ENCODE data around the gene CDK6. TPM values are rescaled to one million over a fixed set of nuclear protein-coding genes. Genes with fewer than 3 reads are reported as not detected.
A peak's percentile ranks its signal among the peaks of the same experiment; 100 is the strongest.

The CDK6 gene
- total RNA-seq, 2 donors from 2014 or later = 32.6 to 35.0 TPM

DNA sequence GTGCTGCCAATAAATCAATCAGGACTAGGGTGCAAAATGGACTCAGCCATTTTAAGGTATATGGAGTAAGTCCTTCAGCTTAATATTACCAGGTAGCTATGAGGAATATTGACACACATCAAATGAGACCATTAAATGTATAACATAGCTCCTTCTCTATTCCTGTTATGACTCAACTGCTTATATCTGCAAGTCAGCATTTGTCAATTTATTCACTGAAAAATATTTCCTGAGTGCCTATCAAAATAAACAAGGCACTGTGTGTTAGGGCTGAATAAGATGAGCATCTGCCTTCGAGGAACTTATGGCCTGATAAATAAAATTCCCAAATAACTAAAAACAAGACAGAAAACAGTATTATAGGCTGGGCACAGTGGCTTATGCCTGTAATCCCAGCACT lies 113.8 kb downstream of the CDK6 start:
- TF ChIP-seq, protein P1, sequence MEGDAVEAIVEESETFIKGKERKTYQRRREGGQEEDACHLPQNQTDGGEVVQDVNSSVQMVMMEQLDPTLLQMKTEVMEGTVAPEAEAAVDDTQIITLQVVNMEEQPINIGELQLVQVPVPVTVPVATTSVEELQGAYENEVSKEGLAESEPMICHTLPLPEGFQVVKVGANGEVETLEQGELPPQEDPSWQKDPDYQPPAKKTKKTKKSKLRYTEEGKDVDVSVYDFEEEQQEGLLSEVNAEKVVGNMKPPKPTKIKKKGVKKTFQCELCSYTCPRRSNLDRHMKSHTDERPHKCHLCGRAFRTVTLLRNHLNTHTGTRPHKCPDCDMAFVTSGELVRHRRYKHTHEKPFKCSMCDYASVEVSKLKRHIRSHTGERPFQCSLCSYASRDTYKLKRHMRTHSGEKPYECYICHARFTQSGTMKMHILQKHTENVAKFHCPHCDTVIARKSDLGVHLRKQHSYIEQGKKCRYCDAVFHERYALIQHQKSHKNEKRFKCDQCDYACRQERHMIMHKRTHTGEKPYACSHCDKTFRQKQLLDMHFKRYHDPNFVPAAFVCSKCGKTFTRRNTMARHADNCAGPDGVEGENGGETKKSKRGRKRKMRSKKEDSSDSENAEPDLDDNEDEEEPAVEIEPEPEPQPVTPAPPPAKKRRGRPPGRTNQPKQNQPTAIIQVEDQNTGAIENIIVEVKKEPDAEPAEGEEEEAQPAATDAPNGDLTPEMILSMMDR (IDR thresholded peaks at IDR 0.05) = no peak
- no peak for TF ChIP-seq POLR2A (IDR thresholded peaks at IDR 0.05)
- Histone ChIP-seq H3K9me3 (no peaks in the 10 kb centered on the region), H3K4me1 (peaks cover 10% of the 10 kb centered on the region), H3K27ac (no peak overlapping the region), H3K4me3 (no peak overlapping the region), H3K36me3 (replicated peaks in 1 of 2; ENCODE audit: insufficient read depth in 1 of 2, low read depth in 2 of 2) (peaks cover 0 to 2% of the 10 kb centered on the region in 2 donors), H3K27me3 (no peaks in the 10 kb centered on the region)
- 70 to 82% methylated on average over 1 of the region's 1 CpG for WGBS, 2 donors
- no peak for ATAC-seq
- no peak for DNase-seq
- intact Hi-C loops (cut with DNase I) = no loop called here

DNA sequence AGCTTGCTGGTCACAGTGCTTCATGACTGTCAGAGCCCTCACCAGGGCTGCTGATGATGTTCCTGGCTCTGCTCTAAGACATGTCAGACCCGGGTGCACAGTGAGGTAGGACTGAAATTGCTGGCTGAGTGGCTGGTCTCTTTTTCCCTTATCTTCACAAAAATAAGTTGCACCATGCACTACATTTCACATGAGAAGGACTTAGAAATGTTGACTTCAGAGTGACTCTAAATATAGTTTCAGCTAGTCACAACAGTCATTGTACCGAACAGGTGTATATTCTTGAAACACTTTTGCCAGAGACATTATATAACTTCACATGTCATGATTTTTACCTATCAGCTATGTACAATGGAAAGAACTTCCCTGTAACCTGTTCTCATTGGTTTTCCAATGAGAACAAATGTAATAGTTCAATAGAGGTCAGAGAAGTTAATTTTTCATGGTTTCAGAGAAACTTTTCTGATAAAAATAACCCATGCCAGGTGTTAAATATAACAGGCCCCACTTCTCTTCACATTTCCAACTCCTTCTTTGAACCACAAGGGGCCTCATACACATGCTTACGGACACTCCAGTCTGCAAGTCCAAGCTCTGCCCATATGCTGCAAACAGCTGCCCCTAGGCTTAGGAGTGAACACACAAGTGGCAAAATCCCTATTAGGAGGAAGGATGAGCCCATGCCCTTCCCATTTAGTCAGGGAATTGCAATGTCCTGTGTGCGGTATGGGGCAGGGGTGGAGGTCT lies 115.6 kb downstream of the CDK6 start:
- no peak for ATAC-seq
- peaks cover 10% of the 10 kb centered on the region for H3K4me1 ChIP-seq
- no peak overlapping the region for H3K4me3 ChIP-seq
- H3K27me3 ChIP-seq = no peaks in the 10 kb centered on the region
- H3K27ac ChIP-seq = no peak overlapping the region
- no peak for DNase-seq
- intact Hi-C loops (cut with DNase I) = no loop called here
- H3K36me3 ChIP-seq (replicated peaks in 1 of 2; ENCODE audit: insufficient read depth in 1 of 2, low read depth in 2 of 2) = peaks cover 0 to 2% of the 10 kb centered on the region in 2 donors
- TF ChIP-seq, protein P1 (IDR thresholded peaks at IDR 0.05) = no peak
- TF ChIP-seq POLR2A (IDR thresholded peaks at IDR 0.05) = no peak
- H3K9me3 ChIP-seq = no peaks in the 10 kb centered on the region
- WGBS, 2 donors = 68 to 69% methylated on average over 4 of the region's 4 CpGs

DNA sequence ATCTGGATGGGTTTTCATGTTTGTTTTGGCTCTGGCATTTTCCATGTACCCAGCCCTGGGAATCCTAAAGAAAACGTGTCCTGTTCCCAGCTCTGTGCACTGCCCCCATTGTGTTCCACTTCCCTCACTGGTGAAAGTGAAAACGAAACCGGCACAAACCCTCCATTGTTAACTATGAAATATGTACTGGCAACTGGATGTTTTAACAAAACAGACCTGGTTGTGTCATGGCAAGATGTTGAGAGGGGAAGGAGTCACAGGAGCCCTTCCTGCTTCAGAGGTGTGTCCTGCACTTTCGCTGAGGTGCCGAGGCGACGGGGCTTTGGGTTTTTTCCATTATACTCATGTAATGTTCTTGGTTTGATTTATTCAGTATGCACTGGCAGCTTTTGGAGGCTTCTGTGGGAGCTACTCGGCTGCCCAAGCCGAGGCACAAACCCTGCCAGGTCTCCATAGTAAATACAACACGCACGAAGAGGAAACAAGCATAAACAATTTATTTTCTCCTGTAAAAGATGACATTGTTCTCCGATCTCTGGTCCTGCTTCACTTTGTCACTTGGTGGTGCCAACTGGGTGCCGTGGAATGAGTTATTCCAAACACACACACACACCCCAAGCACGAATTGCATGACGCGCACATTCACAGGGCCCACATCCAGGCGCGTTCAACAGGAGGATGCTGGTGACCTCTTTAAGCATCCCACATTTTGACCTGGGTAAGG lies 118.2 kb downstream of the CDK6 start:
- ATAC-seq = peak; percentile 88

DNA sequence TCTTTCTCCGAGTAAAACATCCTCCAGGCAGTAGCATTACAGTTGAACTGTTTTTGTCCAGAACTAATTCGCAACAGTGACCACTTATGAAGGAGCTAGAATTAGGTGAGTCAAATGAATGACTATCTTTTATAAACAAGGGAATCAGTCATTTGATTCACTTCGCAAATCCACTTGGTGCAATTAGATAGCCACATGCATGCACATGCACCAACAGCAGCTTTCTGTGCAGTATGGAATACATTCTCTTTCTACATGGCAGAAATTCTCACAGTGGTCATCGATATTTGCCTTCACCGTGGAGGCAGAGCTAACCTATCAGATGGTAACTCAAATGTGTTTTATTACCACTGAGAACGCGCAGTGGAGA lies 118.8 kb downstream of the CDK6 start:
- DNase-seq (no peak), ATAC-seq (no peak)
- Histone ChIP-seq H3K27ac (peak overlapping the region; percentile 79 to 91 (median 89)), H3K27me3 (no peaks in the 10 kb centered on the region), H3K4me3 (peak overlapping the region in 1 of 2 donors; percentile 8), H3K36me3 (replicated peaks in 1 of 2; ENCODE audit: insufficient read depth in 1 of 2, low read depth in 2 of 2) (no peaks in the 10 kb centered on the region), H3K9me3 (no peaks in the 10 kb centered on the region), H3K4me1 (peaks cover 28% of the 10 kb centered on the region)
- no peak for TF ChIP-seq POLR2A (IDR thresholded peaks at IDR 0.05)
- TF ChIP-seq, protein P1 (IDR thresholded peaks at IDR 0.05) = no peak
- WGBS, 2 donors = 10 to 15% methylated on average over 7 of the region's 7 CpGs
- intact Hi-C loops (cut with DNase I) = no loop called here

More for the DNA sequence above, 118.2 kb downstream of the CDK6 start:
- H3K4me1 ChIP-seq = peaks cover 28% of the 10 kb centered on the region
- WGBS, 2 donors = 11 to 12% methylated on average over 18 of the region's 18 CpGs
- intact Hi-C loops (cut with DNase I) = no loop called here
- H3K36me3 ChIP-seq (replicated peaks in 1 of 2; ENCODE audit: insufficient read depth in 1 of 2, low read depth in 2 of 2) = no peaks in the 10 kb centered on the region
- H3K27ac ChIP-seq = peak overlapping the region; percentile 79 to 91 (median 89)
- H3K27me3 ChIP-seq = no peaks in the 10 kb centered on the region
- H3K9me3 ChIP-seq = no peaks in the 10 kb centered on the region
- DNase-seq = peak; percentile 54 to 81 (median 66)
- peak overlapping the region in 1 of 2 donors; percentile 8 for H3K4me3 ChIP-seq
- TF ChIP-seq POLR2A (IDR thresholded peaks at IDR 0.05) = peak in 2 of 3 donors; percentile 67 to 70
- TF ChIP-seq, protein P1 (IDR thresholded peaks at IDR 0.05) = no peak
